Dedifferentiated amniotic fluid mesenchymal stem cell (primary cell): Measurements from ENCODE around the gene SLC29A2.

Experiments
- DNase-seq: peaks from one replicate; pipeline ENCODE4 v3.0.0-alpha.2; 2016; ENCODE audit errors: extremely low spot score

Gene SLC29A2

GRCh38 chr11:66349084-66349386 lies 22.5 kb downstream of the SLC29A2 start:
- DNase-seq, result no peak

- DNase-seq, result peak; percentile 92
Observed at GRCh38 chr11:66347425-66348276, 23.9 kb downstream of the SLC29A2 start, which contains the start of gene B4GAT1. Gene B4GAT1 (minus strand): TSS chr11:66347629. CDS start chr11:66347545, 84 bp downstream.

- no peak for DNase-seq
Observed at GRCh38 chr11:66346476-66347424, 24.8 kb downstream of the SLC29A2 start.

- no peak for DNase-seq
Observed at GRCh38 chr11:66345316-66345649, 26.3 kb downstream of the SLC29A2 start.

- peak; percentile 96 for DNase-seq
Observed at GRCh38 chr11:66344550-66345315, 26.8 kb downstream of the SLC29A2 start, which contains the start of gene BRMS1. Gene BRMS1 (minus strand): TSS chr11:66345104. CDS start chr11:66342234, 2,870 bp downstream.

GRCh38 chr11:66343176-66343575 lies 28.4 kb downstream of the SLC29A2 start:
- DNase-seq, result no peak

GRCh38 chr11:66341502-66342126 lies 29.9 kb downstream of the SLC29A2 start:
- DNase-seq, result no peak

GRCh38 chr11:66340596-66341501 lies 30.7 kb downstream of the SLC29A2 start:
- no peak for DNase-seq

- DNase-seq, result no peak
Observed at GRCh38 chr11:66339686-66340483, 31.7 kb downstream of the SLC29A2 start.

GRCh38 chr11:66339162-66339675 lies 32.3 kb downstream of the SLC29A2 start:
- no peak for DNase-seq

GRCh38 chr11:66338276-66339161 lies 33.0 kb downstream of the SLC29A2 start:
- DNase-seq, result no peak

- no peak for DNase-seq
Observed at GRCh38 chr11:66337103-66337899, 34.3 kb downstream of the SLC29A2 start.

GRCh38 chr11:66336234-66337102 lies 35.1 kb downstream of the SLC29A2 start, which contains the start of gene RIN1:
Gene RIN1 (minus strand): TSS chr11:66336434. CDS start chr11:66336402, 32 bp downstream.
- peak; percentile 88 for DNase-seq

GRCh38 chr11:66335531-66336233 lies 35.9 kb downstream of the SLC29A2 start:
- DNase-seq, result no peak

- DNase-seq, result no peak
Observed at GRCh38 chr11:66334605-66335442, 36.7 kb downstream of the SLC29A2 start.
